Measurements from ENCODE around the gene LTA. TPM values are rescaled to one million over a fixed set of nuclear protein-coding genes. Genes with fewer than 3 reads are reported as not detected.
"Not testable (repeated sequence)": the region's sequence is repeated elsewhere in the genome, so short reads cannot be mapped to it uniquely, and the experiment has no call there.

The LTA gene
- polyA plus RNA-seq, 3 donors from 2014 or later = 1.4 to 6.6 (median 3.1) TPM

- H3K27ac Mint-ChIP-seq = peak overlapping the region in 4 of 6 donors; percentile 32 to 80 (median 72)
- peaks cover 85 to 90% of the 10 kb centered on the region in 2 donors for H3K4me1 Mint-ChIP-seq
- DNase-seq, H3K9me3 Mint-ChIP-seq: not testable (repeated sequence)
- H3K4me3 Mint-ChIP-seq = peak overlapping the region in 4 of 5 donors; percentile 9 to 38 (median 35)
- H3K27me3 Mint-ChIP-seq (ENCODE audit: low read depth in 3 of 3) = peaks cover 8 to 14% (median 14%) of the 10 kb centered on the region in 3 donors
- H3K36me3 Mint-ChIP-seq = peaks cover 5 to 16% (median 15%) of the 10 kb centered on the region in 3 donors
Measured at GRCh38 chr6:31590691-31591090, 18.6 kb downstream of the LTA start.

DNA sequence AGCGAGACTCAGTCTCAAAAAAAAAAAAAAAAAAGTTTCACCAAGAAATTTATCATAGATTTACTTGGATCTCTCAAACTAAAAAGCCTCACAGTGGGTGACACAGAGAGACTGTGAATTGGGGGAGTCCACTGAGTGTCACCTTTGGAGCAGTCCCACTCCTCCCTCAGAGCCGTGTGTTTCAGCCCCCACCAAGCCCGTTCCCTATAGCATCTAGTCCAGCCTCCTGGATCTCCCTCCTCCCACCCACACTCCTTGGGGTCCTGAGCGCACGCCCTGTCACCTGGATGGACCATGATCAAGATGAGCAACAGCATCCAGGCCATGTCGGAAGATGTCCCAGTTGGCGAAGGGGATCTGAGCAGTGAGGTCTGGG is 20.3 kb downstream of the LTA start:
- DNase-seq = no peak
- Mint-ChIP-seq H3K9me3 (no peaks in the 10 kb centered on the region), H3K36me3 (peaks cover 5 to 16% (median 15%) of the 10 kb centered on the region in 3 donors), H3K4me3 (peak overlapping the region; percentile 87 to 93 (median 91)), H3K27me3 (ENCODE audit: low read depth in 3 of 3) (peaks cover 8 to 16% (median 15%) of the 10 kb centered on the region in 3 donors), H3K27ac (peak overlapping the region; percentile 88 to 97 (median 97)), H3K4me1 (peaks cover 78 to 83% of the 10 kb centered on the region in 2 donors)

GRCh38 chr6:31597006-31597405 is 24.9 kb downstream of the LTA start:
- Mint-ChIP-seq H3K9me3 (no peaks in the 10 kb centered on the region), H3K27ac (peak overlapping the region in 5 of 6 donors; percentile 43 to 71 (median 52)), H3K27me3 (ENCODE audit: low read depth in 3 of 3) (peaks cover 6 to 14% (median 12%) of the 10 kb centered on the region in 3 donors), H3K36me3 (no peaks in the 10 kb centered on the region), H3K4me1 (peaks cover 45 to 49% of the 10 kb centered on the region in 2 donors), H3K4me3 (no peak overlapping the region)
- peak; percentile 67 to 75 (median 71) for DNase-seq

GRCh38 chr6:31607317-31607716 is 35.2 kb downstream of the LTA start:
- Mint-ChIP-seq H3K27ac (no peak overlapping the region), H3K27me3 (ENCODE audit: low read depth in 3 of 3) (peaks cover 0 to 7% (median 6%) of the 10 kb centered on the region in 3 donors), H3K4me3 (no peak overlapping the region), H3K9me3 (no peaks in the 10 kb centered on the region), H3K4me1 (no peaks in the 10 kb centered on the region), H3K36me3 (no peaks in the 10 kb centered on the region)
- DNase-seq = no peak

GRCh38 chr6:31609519-31610406 is 37.7 kb downstream of the LTA start:
- Mint-ChIP-seq H3K27me3 (ENCODE audit: low read depth in 3 of 3) (peaks cover 0 to 7% (median 2%) of the 10 kb centered on the region in 3 donors), H3K9me3 (no peaks in the 10 kb centered on the region), H3K27ac (no peak overlapping the region), H3K4me1 (no peaks in the 10 kb centered on the region), H3K4me3 (no peak overlapping the region), H3K36me3 (no peaks in the 10 kb centered on the region)
- no peak for DNase-seq

- Mint-ChIP-seq H3K27me3 (ENCODE audit: low read depth in 3 of 3) (peaks cover 2 to 7% (median 2%) of the 10 kb centered on the region in 3 donors), H3K36me3 (no peaks in the 10 kb centered on the region), H3K27ac (no peak overlapping the region), H3K9me3 (no peaks in the 10 kb centered on the region), H3K4me1 (no peaks in the 10 kb centered on the region), H3K4me3 (no peak overlapping the region)
- DNase-seq = no peak
Measured at GRCh38 chr6:31610968-31611367, 38.9 kb downstream of the LTA start.

DNA sequence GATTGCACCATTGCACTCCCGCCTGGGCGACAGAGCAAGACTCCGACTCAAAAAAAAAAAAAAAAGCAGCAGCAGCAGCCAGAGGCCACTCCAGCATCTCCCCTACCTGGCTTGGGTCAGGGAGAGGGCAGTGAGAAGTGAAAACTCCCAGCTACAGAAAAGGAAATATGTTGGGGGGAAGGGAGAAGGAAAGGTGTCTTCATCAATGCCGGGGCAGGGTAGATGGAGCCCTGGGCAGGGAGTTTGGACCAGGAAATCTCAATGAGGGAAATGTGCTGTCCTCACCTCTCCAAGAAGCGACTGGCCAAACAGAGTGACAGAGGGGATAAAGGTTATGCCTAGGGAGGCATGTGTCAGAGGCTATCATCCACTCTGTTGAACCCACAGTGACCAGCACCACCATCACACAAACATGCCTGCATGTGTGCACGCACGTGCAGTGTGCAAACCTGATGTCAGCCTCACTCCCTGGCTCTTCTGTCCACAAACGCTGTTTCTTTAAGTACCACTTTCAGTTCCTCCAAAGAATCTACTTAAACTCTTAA is 42.1 kb downstream of the LTA start:
- peaks cover 0 to 1% of the 10 kb centered on the region in 2 donors for H3K4me1 Mint-ChIP-seq
- no peaks in the 10 kb centered on the region for H3K9me3 Mint-ChIP-seq
- H3K27ac Mint-ChIP-seq = no peak overlapping the region
- peaks cover 1 to 4% (median 2%) of the 10 kb centered on the region in 3 donors for H3K27me3 Mint-ChIP-seq (ENCODE audit: low read depth in 3 of 3)
- H3K36me3 Mint-ChIP-seq = no peaks in the 10 kb centered on the region
- no peak for DNase-seq
- H3K4me3 Mint-ChIP-seq = no peak overlapping the region

DNA sequence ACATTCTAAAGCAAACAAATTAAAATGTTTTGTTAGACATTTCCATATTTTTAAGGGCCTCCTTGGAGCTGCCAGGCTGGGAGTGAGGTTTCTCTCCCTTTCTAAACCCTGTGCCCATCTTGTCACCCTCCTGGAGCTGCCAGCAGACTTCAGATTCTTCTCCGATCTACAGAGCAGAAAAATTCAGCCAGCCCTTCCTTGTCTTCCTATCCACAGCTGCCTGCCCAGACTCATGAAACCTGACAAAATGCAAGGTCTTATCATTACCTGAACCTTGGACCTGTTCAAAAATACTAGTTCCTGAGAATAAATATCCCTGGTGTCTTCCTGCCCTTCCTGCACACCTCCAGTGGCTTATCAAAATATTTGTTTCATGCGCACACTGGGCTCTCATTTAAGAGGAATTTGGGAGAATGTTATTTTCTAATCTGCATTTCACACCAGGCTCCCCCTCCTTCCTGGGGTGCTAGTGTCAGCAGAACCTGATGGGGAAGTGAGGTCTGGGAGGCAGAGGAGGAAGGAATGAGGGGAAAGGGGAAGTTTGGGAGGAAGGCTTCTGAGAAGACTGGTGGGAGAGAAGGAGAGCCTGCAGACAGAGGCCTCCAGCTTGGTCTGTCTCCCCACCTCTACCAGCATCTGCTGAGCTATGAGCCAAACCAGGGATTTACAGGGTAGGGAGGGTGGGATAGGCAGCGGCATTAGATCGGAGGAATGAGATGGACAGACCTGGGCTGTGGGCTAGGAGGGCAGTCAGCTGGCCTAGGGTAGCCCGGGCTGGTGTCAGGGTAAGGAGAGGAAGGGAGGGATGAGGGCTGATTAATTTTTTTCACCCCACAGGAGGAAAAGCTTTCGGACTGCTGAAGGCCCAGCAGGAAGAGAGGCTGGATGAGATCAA is 42.8 kb downstream of the LTA start, which contains the start of gene AIF1:
AIF1 (plus strand) TSS at position 551 of the 895 bp plus-strand sequence; CDS start at position 647, 96 bp downstream.
- peaks cover 2 to 6% (median 2%) of the 10 kb centered on the region in 3 donors for H3K27me3 Mint-ChIP-seq (ENCODE audit: low read depth in 3 of 3)
- H3K9me3 Mint-ChIP-seq = no peaks in the 10 kb centered on the region
- H3K27ac Mint-ChIP-seq = peak within 1 kb of the TSS in 4 of 6 donors; percentile 5 to 67 (median 32)
- peaks cover 5 to 7% of the 10 kb centered on the region in 2 donors for H3K4me1 Mint-ChIP-seq
- peak within 1 kb of the TSS in 1 of 5 donors; percentile 31 for H3K4me3 Mint-ChIP-seq
- no peaks in the 10 kb centered on the region for H3K36me3 Mint-ChIP-seq
- DNase-seq = no peak

GRCh38 chr6:31615748-31616147 is 43.7 kb downstream of the LTA start:
- Mint-ChIP-seq H3K4me1 (peaks cover 8% of the 10 kb centered on the region in 2 donors), H3K27ac (peak overlapping the region in 1 of 6 donors; percentile 5), H3K27me3 (ENCODE audit: low read depth in 3 of 3) (peaks cover 6 to 12% (median 8%) of the 10 kb centered on the region in 3 donors), H3K4me3 (no peak overlapping the region), H3K9me3 (no peaks in the 10 kb centered on the region), H3K36me3 (no peaks in the 10 kb centered on the region)
- no peak for DNase-seq

- DNase-seq = no peak
- H3K36me3 Mint-ChIP-seq = no peaks in the 10 kb centered on the region
- peak overlapping the region in 1 of 5 donors; percentile 46 for H3K4me3 Mint-ChIP-seq
- no peaks in the 10 kb centered on the region for H3K9me3 Mint-ChIP-seq
- H3K27ac Mint-ChIP-seq = peak overlapping the region in 1 of 6 donors; percentile 63
- peaks cover 19% of the 10 kb centered on the region in 2 donors for H3K4me1 Mint-ChIP-seq
- peaks cover 11 to 19% (median 14%) of the 10 kb centered on the region in 3 donors for H3K27me3 Mint-ChIP-seq (ENCODE audit: low read depth in 3 of 3)
Measured at GRCh38 chr6:31617010-31617409, 44.9 kb downstream of the LTA start.

DNA sequence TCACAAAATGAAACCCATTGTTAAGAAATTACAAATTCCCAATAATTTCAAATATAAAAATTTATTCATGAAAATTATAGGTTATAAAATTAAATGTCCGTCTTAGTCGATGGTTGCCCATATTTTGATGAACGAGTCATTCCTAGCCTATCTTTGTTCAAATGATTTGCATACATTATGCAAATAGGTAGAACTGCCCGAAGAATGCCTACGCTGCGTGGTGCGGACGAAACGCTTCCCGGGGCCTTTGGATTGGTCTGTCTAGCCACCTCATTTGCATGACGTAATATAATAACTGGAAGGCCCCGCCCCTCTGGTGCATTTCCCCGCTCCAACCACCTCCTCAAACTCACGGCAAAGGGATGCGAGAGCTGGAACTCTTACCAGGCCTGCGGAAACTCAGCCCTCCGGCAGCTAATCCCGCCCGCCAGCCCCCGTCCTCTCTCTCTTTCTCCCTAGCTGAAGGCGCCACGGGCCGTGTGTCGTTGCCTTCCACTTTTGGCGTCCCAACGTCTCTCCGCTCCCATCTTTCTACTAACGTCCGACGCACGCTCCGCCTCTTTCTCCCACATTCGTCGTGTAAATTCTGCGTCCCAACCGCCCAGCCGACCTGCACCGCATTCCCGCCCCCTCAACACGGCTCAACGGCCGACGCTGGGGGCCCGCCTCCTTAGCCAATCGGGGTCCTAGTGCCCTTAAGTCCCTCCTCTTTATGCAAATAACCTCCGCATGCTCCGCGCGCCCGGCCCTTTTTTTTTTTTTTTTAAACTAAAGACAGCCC is 47.9 kb downstream of the LTA start:
- peak; percentile 97 to 99 (median 98) for DNase-seq
- peaks cover 11 to 19% (median 14%) of the 10 kb centered on the region in 3 donors for H3K27me3 Mint-ChIP-seq (ENCODE audit: low read depth in 3 of 3)
- H3K27ac Mint-ChIP-seq = peak overlapping the region; percentile 95 to 99 (median 97)
- no peaks in the 10 kb centered on the region for H3K9me3 Mint-ChIP-seq
- H3K36me3 Mint-ChIP-seq = peaks cover 6 to 12% (median 6%) of the 10 kb centered on the region in 3 donors
- H3K4me1 Mint-ChIP-seq = peaks cover 27 to 29% of the 10 kb centered on the region in 2 donors
- H3K4me3 Mint-ChIP-seq = peak overlapping the region; percentile 87 to 94 (median 89)

DNA sequence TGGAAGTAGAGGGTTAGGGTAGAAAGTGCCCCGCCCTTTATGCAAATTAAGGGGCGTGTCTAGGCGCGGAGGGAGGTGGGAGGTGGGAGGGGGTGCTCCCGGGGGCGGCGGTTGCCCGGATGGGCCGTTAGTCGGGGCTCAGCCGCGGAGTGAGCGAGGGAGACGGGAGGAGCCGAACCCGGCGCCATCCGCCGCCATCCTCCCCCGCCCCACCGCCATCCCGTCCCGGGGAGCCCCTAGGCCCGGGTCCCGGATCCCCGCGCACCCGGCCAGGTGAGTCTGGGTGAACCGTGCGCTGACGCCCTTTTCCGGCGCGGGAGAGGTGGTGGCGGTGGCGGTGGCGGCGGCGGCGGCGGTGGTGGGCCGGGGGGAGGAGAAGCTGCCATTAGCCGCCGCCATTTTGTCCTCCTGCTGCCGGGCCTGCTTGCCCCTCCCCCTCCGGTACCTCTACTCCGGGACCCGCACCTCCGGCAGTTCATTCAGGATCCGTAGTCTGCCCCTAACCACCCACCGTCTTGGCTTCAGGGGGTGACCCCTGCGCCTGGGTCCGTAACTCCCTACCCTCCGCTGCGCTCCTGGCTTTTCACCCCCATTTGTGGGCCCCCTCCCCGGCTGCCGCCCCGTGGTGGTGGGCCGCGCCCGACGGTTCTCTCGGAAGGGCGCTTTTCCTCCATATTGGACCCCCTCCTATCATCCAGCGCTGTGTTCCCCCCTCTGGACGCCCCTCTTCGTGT is 48.7 kb downstream of the LTA start, which contains the start of gene PRRC2A:
PRRC2A (plus strand) TSS at position 130 of the 734 bp plus-strand sequence. CDS start 2,075 bp downstream, outside the sequence.
- DNase-seq = peak in 1 of 3 donors; percentile 78
- Mint-ChIP-seq H3K4me3 (peak within 1 kb of the TSS; percentile 90 to 96 (median 93)), H3K36me3 (peaks cover 6 to 20% (median 10%) of the 10 kb centered on the region in 3 donors), H3K27ac (peak within 1 kb of the TSS; percentile 97 to 99 (median 98)), H3K9me3 (no peaks in the 10 kb centered on the region), H3K27me3 (ENCODE audit: low read depth in 3 of 3) (peaks cover 11 to 18% (median 14%) of the 10 kb centered on the region in 3 donors), H3K4me1 (peaks cover 27 to 29% of the 10 kb centered on the region in 2 donors)

Data from immature natural killer cell (primary cell).